ENCODE results near the gene UBXN2A.

GRCh38 chr2:23903034-23903433 lies 37.2 kb upstream of the UBXN2A start:
- TF ChIP-seq CTCF (IDR thresholded peaks at IDR 0.05 in 2 of 3, conservative IDR thresholded peaks at IDR 0.05 in 1 of 3; ENCODE audit: control insufficient read depth in 2 of 3, extremely low read depth in 1 of 3, insufficient read depth in 1 of 3, low read depth in 3 of 3, low read length in 3 of 3) (no peak), EZH2 (IDR thresholded peaks at IDR 0.05; ENCODE audit: borderline replicate concordance, control insufficient read depth, low read depth, low read length) (no peak), POLR2A (IDR thresholded peaks at IDR 0.05; ENCODE audit: low read depth, low read length) (no peak), RB1 (IDR thresholded peaks at IDR 0.05; ENCODE audit: borderline replicate concordance) (no peak), ELK1 (IDR thresholded peaks at IDR 0.05; ENCODE audit: low read depth, low read length) (no peak), GATAD2B (conservative IDR thresholded peaks at IDR 0.05; ENCODE audit: low read depth) (no peak), CHD4 (IDR thresholded peaks at IDR 0.05) (no peak), FOXK2 (IDR thresholded peaks at IDR 0.05) (no peak), BACH1 (IDR thresholded peaks at IDR 0.05; ENCODE audit: borderline replicate concordance) (no peak), STAT3 (IDR thresholded peaks at IDR 0.05; ENCODE audit: low read depth, low read length) (no peak), TAF1 (IDR thresholded peaks at IDR 0.05; ENCODE audit: borderline replicate concordance, low read depth, low read length) (no peak)
